K562 (cell line): ENCODE measurements around the gene HIVEP3. TPM values are rescaled to one million over a fixed set of nuclear protein-coding genes. Genes with fewer than 3 reads are reported as not detected.

Experiments used
- ARID4B ChIP-seq: sonication (generic); formaldehyde crosslinking; IDR thresholded peaks from 2 replicates; pipeline ENCODE4 v1.8.0; 2022; ENCODE audit warnings: mild to moderate bottlenecking, missing genetic modification reagents
- ETV1 ChIP-seq: fragments of 450-650 bp; conservative IDR thresholded peaks from 2 replicates; pipeline ENCODE4 v1.6.1; 2016; ENCODE audit warnings: missing genetic modification characterization, control low read depth, low read depth, missing compliant biosample characterization
- MGA ChIP-seq: fragments of 450-650 bp; IDR thresholded peaks from 2 replicates; pipeline ENCODE4 v1.6.1; 2016; ENCODE audit warnings: mild to moderate bottlenecking, moderate library complexity
- SIN3B ChIP-seq: fragments of 450-650 bp; IDR thresholded peaks from 2 replicates; pipeline ENCODE4 v1.6.1; 2017; ENCODE audit warnings: low read depth, mild to moderate bottlenecking, moderate library complexity
- ZNF583 ChIP-seq: fragments of 250-450 bp; sonication (Bioruptor Pico); IDR thresholded peaks from 2 replicates; pipeline ENCODE4 v1.4.0; 2020
- polyA plus RNA-seq, 8 experiments: library from polyadenylated mRNA; depleted of rRNA in 4 of 8; stranded (reverse) in 5 of 8; unstranded in 3 of 8; fragments of >200 nt; fragmentation: Nextera tagmentation in 2 of 8; fragmentation: Illumina TruSeq in 1 of 8; extraction: Ambion mirVana in 2 of 8; extraction: Trizol in 1 of 8; gene quantifications; 2 replicates each; pipeline versions ENCODE4 v1.2.1 to v1.2.3, GENCODE V29; 2011 to 2014; ENCODE audit warnings: inconsistent platforms in 1 of 8, missing spikeins in 1 of 8
- total RNA-seq, 7 experiments: library from RNA; depleted of rRNA in 6 of 7; stranded (reverse); fragments of >200 nt in 6 of 7; fragmentation: Illumina TruSeq in 2 of 7; extraction: Trizol in 2 of 7; gene quantifications; 2 replicates each; pipeline versions ENCODE4 v1.2.1 to v1.2.3, GENCODE V29; 2011 to 2021; ENCODE audit warnings: low replicate concordance in 1 of 7

The HIVEP3 gene
- total and polyA plus RNA-seq, 9 of the 15 experiments (the other 6 are each of a cell fraction or from before 2014, with no cell fraction given), result 0.09 to 0.58 (median 0.34) TPM; not detected in 1

GRCh38 chr1:41740058-41740457, 178.7 kb downstream of the HIVEP3 start (continued):
- TF ChIP-seq MGA (no peak), ZNF583 (no peak), ETV1 (no peak), SIN3B (no peak), ARID4B (no peak)
